Stimulated activated CD4-positive, alpha-beta T cell treated with anti-CD3 and anti-CD28 coated beads, Interleukin-4, amount 100 ng/mL, for 4 hours (primary cell): Measurements from ENCODE around the gene YIPF2.
A peak's percentile ranks its signal among the peaks of the same experiment; 100 is the strongest.

ENCODE experiments used
- DNase-seq, 2 experiments: peaks; one replicate each; pipeline ENCODE4 v3.0.0-alpha.2; 2020

YIPF2 gene

DNA sequence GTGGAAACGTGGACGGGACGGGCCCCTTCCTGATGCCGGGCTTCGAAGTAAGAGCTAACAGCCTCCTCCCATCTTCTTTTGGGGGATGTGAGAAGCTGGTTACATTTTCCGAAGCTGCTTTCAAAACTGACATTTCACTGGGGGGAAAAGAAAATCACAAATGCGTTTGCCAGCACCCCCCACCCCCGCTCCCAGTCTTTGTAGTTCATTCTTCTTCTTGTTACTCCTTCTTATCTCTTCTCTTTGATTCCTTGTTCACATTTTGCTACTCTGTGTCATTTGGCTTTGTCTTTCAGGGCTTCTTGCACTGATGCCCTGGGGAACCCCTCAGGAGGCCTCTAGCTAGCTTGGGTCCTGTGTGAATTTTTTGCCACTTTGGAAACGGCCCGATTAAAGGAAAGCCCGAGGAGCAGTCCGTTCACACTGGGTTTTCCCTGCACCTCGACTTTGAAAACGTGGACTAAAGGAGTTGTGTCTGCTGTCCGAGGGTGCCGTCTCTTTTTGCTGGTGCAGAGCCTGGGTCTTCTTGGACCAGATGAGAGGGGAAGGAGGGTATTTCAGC lies 55.8 kb downstream of the YIPF2 start:
- peak; percentile 39 to 55 for DNase-seq
